ENCODE results near the gene DLG5.

Gene DLG5

DNA sequence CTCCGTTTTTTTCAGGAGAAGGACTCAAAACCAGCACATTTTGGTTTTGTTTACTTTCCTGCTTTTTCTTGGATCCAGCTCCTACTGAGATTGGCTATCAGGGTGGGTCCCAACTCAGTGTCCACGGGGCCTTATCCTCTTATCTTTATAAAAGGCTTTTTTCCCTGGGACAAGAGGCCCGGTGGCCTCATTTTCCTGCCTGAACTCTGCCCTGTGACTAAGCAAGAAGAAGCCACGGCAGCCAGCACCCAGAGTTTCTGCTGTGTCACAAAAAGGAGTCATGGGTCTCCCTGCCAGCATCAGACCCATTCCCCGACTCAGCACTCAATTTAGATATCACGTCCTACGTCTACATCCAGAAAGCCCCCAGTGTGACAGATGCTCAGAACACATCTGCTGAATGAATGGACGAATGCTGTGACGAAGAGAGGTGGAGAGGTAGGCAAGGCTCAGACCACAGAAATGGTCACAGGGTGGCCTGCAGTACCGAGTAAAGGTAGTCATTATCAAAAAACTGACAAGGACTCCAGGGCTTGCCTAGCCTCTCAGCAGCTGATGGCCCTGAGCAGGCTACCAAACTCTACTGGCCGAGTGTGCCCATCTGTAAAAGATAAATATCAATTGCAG is 16.7 kb downstream of the DLG5 start:
- peak; percentile 33 for DNase-seq

- no peak for DNase-seq
These were observed 17.4 kb downstream of the DLG5 start for GRCh38 chr10:77909021-77909748.

- no peak for DNase-seq
These were observed 18.4 kb downstream of the DLG5 start for GRCh38 chr10:77907900-77908717.

GRCh38 chr10:77907462-77907861 is 19.1 kb downstream of the DLG5 start:
- DNase-seq, result no peak

GRCh38 chr10:77906951-77907421 is 19.6 kb downstream of the DLG5 start:
- no peak for DNase-seq

- DNase-seq, result no peak
These were observed 20.8 kb downstream of the DLG5 start for GRCh38 chr10:77905781-77906180.

DNA sequence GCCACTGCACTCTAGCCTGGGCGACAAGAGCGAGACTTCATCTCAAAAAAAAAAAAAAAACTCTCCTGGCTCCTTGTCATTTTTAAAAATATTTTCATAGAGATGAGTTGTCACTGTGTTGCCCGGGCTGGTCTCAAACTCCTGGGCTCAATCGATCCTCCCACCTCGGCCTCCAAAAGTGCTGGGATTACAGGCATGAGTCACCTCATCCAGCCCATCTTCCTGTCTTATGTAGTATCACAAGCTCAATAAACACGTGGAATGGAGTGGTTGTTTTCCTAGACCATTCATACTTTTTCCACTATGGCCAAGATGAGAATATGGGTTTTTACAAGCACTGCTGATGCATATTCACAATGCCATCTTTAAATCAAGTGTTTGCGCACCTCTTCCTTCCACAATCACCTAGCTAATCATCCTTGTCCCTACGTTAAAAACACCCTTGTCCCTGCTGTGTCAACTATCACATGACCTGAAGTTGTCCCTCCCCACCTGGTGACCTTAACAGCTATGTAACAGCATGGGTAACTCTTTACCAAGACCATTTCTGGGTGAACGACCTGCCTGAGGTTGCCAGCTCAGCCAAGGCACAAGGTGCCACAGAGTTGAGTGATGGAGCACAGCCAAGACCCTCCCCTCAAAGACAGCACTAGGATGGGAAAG is 21.3 kb downstream of the DLG5 start:
- DNase-seq, result no peak

DNA sequence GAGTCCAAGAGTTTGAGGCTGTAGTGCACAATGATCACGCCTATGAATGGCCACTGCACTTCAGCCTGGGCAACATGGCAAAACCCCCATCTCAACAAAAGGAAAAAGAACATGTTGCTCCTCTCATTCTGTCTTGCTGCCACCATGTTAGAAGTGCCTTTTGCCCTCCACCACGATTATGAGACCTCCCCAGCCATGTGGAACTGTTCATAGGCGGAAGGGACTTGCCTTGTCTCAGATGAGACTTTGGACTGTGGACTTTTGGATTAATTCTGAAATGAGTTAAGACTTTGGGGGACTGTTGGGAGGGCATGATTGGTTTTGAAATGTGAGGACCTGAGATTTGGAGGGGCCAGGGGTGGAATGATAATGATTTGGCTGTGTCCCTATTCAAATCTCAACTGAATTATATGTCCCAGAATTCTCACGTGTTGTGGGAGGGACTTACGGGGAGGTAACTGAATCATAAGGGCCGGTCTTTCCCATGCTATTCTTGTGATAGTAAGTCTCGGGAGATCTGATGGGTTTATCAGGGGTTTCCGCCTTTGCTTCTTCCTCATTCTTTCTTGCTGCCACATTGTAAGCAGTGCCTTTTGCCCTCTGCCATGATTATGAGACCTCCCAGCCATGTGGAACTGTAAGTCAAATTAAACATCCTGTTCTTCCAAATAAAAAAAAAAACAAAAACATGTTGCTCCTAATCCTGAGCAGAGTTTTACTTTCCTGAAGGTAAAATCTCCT is 22.3 kb downstream of the DLG5 start:
- DNase-seq, result no peak

DNA sequence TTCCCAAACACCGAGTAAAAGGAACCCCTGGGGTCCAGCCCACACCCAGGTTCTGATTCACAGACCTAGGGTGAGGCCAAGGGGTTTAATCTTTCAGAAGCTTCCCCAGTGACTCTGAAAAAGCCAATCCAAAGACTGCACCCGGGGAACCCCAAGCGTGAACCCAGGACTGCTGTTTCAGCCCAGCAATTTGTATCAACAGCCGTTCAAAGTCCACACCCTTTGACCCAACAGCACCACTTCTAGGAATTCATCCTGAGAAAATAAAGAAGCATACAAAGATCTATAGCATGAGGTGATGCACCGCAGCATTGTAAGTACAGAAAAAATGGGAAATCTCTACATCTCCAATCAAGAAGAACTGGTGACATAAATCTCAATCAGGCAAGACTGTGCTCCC is 24.4 kb downstream of the DLG5 start:
- DNase-seq, result no peak

DNA sequence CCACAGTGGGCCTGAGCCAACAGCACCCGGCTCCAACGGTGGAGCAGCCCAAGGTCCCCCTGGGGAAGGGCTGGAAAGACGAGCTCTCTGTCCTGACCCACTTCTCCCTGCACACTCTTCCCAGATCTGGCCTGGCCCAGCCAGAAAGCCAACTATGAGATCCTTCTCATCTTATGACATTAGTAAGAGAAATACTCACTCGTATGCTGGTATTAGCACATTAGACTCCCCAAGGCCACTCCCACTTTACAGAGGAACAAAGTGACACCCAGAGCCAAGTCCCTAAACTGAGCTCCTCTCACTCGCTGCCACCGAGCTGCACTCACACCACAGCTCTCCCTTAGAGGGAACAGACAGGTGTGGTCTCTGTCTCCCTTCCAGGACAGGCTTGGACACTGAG is 24.8 kb downstream of the DLG5 start:
- no peak for DNase-seq

GRCh38 chr10:77899690-77900089 is 26.9 kb downstream of the DLG5 start:
- no peak for DNase-seq

DNA sequence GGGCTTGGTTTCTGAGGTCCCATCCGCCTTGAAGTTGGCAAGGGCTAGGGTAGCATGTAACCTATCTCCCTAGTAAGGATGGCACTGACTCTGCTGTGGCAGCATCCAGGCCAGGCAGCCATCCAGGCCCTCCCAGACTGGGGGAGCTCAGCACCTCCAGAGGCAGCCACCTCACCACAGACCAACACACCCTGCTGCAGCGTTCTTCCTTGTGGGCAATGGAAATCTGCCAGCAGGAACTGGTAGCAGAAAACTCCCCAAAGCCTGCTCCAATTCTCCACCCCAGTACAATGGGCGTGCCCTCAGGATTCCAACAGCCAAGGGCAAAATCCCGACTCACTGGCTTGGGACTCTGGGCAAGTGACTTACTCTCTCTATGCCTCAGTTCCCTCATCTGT is 27.5 kb downstream of the DLG5 start:
- DNase-seq, result peak; percentile 60

DNA sequence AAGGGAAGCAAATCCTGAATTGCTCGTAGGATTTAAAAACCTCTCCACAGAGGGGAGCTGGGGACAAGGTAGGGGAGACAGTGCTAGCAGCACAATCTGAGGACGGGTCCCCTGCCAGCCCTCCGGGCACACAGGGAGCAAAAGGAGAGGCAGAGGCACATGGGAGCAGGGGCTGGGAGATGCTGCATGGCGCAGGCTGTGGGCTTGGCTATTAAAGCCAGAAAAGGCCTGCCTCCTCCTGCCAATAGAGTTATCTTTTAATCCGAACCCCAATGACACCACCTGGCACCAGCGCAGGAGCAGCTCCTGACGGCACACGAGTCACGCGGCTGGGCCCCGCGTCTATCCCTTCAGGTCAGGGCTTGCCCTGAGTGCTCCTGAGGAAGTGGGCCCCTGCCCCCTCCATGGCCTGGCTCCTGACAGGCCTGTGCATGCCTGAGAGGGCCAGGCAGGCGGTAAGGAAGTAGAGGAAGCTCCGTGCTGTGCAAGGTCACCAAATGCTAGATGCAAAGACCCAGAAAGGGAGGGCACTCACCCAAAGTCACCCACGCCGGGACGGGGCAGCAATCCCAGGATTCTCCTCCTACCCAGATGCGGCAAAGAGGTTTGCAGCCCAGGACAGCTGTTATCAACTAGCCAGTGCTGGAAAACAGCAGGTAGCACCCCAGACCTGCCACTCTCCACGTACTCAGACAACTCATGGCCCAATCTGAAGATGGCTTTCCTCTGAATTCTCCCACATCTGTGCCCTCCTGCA is 28.1 kb downstream of the DLG5 start:
- no peak for DNase-seq

DNA sequence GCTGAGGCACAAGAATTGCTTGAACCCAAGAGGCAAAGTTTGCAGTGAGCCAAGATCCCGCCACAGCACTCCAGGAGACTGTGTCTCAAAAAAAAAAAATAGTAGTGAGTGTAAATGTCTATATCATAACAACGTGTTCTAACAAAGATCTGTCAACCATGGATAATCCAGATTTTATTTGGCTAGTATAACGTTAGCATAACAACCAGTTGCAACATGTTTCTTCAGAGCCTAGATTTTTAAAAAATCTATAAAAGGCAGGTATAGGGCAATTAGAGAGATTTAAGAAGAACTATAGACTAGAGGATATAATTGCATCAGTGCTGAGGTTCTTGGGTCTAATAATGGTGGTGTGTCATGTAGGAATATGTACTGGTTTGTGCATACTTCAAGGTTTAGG is 30.5 kb downstream of the DLG5 start:
- no peak for DNase-seq

DNA sequence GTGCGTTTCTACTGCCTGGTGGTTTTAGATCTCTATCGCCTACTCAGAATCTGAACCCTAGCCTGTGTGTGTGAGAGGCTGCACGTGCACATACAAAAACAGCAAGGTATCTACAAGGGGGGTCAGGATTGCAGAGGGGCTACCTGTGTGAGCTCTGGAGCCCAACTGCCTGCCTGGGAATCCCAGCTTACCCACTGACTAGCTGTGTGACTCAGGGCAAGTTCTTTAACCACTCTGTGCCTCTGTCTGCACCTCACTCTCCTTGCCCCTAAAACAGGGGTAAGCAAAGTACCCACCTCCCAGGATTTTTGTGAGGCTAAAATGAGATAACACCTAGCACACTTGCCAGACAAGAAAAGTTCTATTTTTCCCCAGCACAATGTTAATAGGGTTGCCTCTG is 32.5 kb downstream of the DLG5 start:
- no peak for DNase-seq

GRCh38 chr10:77893386-77893785 is 33.2 kb downstream of the DLG5 start:
- no peak for DNase-seq

DNA sequence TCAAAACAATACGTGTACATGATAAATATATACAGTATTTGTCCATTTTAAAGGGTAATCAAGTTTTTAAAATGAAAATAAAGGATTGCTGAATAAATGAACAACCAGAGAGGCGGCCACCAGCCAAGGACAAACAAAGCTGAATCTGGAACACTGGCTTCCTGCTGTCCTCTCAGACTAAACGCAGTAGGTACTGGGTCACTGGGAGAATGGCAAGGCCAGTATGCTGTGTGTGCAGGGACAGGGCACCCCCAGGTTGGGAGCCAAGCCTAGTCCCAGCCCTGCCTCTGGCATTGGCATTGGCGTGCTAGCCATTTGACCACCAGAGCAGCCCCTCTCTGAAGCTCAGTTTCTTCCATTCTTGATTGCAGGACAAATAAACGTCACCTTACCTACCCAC is 33.8 kb downstream of the DLG5 start:
- no peak for DNase-seq

GRCh38 chr10:77892021-77892739 is 34.4 kb downstream of the DLG5 start:
- DNase-seq, result no peak

DNA sequence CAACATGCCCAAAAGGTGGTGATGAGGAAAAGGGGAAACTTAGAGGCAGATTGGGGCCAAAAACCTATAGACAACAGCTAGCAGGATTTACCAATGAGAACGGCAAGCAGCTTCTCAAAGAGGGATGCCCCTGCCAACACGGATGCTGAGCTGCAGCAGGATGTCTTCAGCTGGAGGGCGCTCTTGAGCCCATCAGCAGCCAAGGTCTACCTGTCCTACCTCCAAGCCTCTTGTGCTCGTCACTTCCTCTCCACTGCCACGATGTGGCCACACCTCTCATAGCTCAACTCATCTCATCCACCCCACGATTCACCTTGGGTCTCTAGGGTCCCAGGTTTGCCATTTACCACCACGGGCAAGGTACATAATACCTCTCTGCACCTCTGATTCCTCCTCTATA is 36.5 kb downstream of the DLG5 start:
- no peak for DNase-seq

GRCh38 chr10:77889277-77889903 is 37.2 kb downstream of the DLG5 start:
- DNase-seq, result no peak

DNA sequence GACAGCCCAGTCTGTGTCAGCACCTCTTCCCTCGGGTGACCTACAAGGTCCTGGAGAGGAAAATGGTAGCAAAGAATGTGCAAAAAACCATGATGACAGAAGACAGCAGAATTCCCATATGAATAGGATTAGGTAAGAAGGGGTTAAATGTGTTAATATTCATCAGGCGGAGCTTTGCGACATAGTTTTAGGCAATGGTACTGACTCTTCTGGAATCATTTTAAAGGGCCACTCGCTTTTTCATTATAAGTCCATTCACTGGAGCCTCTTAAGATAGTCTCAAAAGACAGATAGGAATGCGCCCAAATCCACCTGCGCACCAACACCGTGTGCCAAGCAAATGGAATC is 38.2 kb downstream of the DLG5 start:
- no peak for DNase-seq
